Ectodermal cell (in vitro differentiated cells): ENCODE data around the gene CEMIP. TPM values are rescaled to one million over a fixed set of nuclear protein-coding genes. Genes with fewer than 3 reads are reported as not detected.

Source experiments
- H3K27ac ChIP-seq: 2 replicates; pipeline ENCODE4 v1.7.0; 2013; ENCODE audit warnings: mild to moderate bottlenecking, low read depth, low read length; ENCODE audit not compliant: insufficient read depth, poor library complexity, severe bottlenecking
- H3K27me3 ChIP-seq: 2 replicates; pipeline ENCODE4 v1.7.0; 2013; ENCODE audit warnings: mild to moderate bottlenecking, low read length; ENCODE audit not compliant: insufficient read depth, control insufficient read depth, poor library complexity, severe bottlenecking
- H3K36me3 ChIP-seq: one replicate; pipeline ENCODE4 v1.7.0; 2013; ENCODE audit warnings: low read length; ENCODE audit not compliant: control insufficient read depth, insufficient read depth
- H3K4me1 ChIP-seq: one replicate; pipeline ENCODE4 v1.7.0; 2013; ENCODE audit warnings: low read length; ENCODE audit not compliant: control insufficient read depth, insufficient read depth
- H3K4me3 ChIP-seq: 2 replicates; pipeline ENCODE4 v1.7.0; 2013; ENCODE audit warnings: low read depth, low read length, control low read depth; ENCODE audit not compliant: insufficient read depth
- H3K9me3 ChIP-seq: 2 replicates; pipeline ENCODE4 v1.7.0; 2013; ENCODE audit warnings: mild to moderate bottlenecking, low read length, moderate library complexity; ENCODE audit not compliant: control insufficient read depth
- WGBS, 2 experiments: methylation state at CpG; one replicate each; pipeline ENCODE4 v1.1.7; 2013; ENCODE audit warnings: missing lambda C conversion rate in 2 of 2; 5-methylcytosine and 5-hydroxymethylcytosine counted together
- polyA plus RNA-seq, 4 experiments: library from polyadenylated mRNA; stranded (reverse); fragments of 50-300 nt; gene quantifications; one replicate each; pipeline ENCODE4 v1.2.3, GENCODE V29; 2013

CEMIP gene
- polyA plus RNA-seq (2013, experiment 1 of 4), result not detected
- not detected for polyA plus RNA-seq (2013, experiment 2 of 4)
- polyA plus RNA-seq (2013, experiment 3 of 4), result 0.43 TPM
- polyA plus RNA-seq (2013, experiment 4 of 4), result 0.53 TPM

DNA sequence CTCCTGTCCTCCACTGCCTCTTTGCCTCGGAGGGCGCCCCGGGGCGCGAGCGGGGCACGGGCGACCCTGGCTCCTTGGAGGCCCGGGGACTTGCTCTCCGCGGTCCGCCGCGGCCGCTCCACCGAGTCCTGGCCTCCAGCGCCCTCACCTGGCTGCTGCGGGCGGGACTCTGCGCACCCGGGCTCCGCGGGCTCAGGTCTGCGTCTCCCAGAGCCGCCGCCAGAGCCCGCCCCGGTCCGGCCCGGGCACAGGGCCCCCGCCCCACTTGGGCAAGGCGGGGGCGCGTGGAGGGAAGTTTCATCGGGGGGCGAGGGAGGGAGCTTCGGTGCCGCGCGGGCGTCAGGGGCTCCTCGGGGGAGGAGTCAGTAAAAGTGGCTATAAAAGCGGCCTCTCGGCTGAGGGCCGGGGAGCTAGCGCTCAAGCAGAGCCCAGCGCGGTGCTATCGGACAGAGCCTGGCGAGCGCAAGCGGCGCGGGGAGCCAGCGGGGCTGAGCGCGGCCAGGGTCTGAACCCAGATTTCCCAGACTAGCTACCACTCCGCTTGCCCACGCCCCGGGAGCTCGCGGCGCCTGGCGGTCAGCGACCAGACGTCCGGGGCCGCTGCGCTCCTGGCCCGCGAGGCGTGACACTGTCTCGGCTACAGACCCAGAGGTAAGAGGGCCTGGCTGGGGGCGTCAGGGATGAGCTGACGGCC, at the start of gene CEMIP:
Gene CEMIP (plus strand): TSS at position 407 of the 694 bp plus-strand sequence. CDS start 94,510 bp downstream, outside the sequence.
- Histone ChIP-seq H3K9me3 (no peaks in the 10 kb centered on the region), H3K27me3 (peaks cover 54% of the 10 kb centered on the region), H3K4me3 (peak within 1 kb of the TSS; percentile 19), H3K4me1 (peaks cover 16% of the 10 kb centered on the region), H3K36me3 (no peaks in the 10 kb centered on the region), H3K27ac (no peak within 1 kb of the TSS)
- 1% methylated on average over 75 of the region's 75 CpGs for WGBS, 2 experiments

- Histone ChIP-seq H3K4me1 (peaks cover 4% of the 10 kb centered on the region), H3K27me3 (no peaks in the 10 kb centered on the region), H3K27ac (no peak overlapping the region), H3K36me3 (no peaks in the 10 kb centered on the region), H3K9me3 (no peaks in the 10 kb centered on the region), H3K4me3 (no peak overlapping the region)
- 93% methylated on average over 7 of the region's 7 CpGs for WGBS, 2 experiments
Measured at GRCh38 chr15:80730387-80730786, 48.8 kb upstream of the CEMIP start.

- WGBS, 2 experiments, result 95% methylated on average over 6 of the region's 6 CpGs
- H3K4me1 ChIP-seq, result peaks cover 4% of the 10 kb centered on the region
- no peaks in the 10 kb centered on the region for H3K36me3 ChIP-seq
- no peak overlapping the region for H3K4me3 ChIP-seq
- H3K9me3 ChIP-seq, result no peaks in the 10 kb centered on the region
- H3K27me3 ChIP-seq, result no peaks in the 10 kb centered on the region
- no peak overlapping the region for H3K27ac ChIP-seq
Measured at GRCh38 chr15:80730926-80731325, 48.2 kb upstream of the CEMIP start.

DNA sequence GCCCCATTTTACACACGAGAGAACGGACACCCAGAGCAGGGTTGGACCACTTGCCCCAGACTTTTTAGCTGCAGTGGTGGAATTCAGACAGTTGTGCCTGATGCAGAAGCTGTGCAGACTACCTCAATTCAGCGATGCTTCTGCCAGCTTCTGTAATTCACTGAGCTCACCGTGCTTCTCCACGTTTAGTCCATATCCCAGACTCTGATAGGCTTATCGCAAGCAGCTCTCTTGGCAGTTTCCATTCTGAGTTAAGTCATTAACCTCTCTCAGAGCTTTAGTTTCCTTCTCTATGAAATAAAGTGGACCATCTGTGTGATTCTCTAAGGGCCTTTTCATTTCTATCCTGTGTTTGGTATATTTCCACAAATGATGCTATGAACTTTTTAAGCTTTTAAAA, 47.0 kb upstream of the CEMIP start:
- H3K9me3 ChIP-seq, result no peaks in the 10 kb centered on the region
- H3K4me1 ChIP-seq, result peaks cover 4% of the 10 kb centered on the region
- peak overlapping the region; percentile 19 for H3K27ac ChIP-seq
- no peaks in the 10 kb centered on the region for H3K36me3 ChIP-seq
- WGBS, 2 experiments, result 88 to 90% methylated on average over 6 of the region's 6 CpGs
- H3K4me3 ChIP-seq, result no peak overlapping the region
- H3K27me3 ChIP-seq, result no peaks in the 10 kb centered on the region

DNA sequence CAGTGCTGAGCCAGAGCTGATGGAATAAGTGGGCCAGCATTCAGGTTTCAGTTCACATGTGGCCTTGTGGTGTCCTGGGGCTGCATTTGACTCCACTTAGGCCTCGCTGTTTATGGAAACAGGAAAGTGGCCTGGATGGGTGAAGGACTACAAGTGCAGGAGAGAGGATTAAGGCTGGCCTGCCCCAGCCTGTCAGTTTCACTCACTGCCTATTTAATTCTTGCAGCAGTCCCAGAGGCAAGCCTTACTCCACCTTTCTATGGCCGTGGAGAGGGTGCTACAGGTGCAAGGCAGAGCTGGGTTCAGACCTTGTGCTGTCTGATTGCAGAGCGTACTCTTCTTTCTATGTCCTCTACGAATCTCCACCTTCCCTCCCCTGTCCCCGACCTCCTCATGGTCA, 46.4 kb upstream of the CEMIP start:
- H3K36me3 ChIP-seq, result no peaks in the 10 kb centered on the region
- H3K4me3 ChIP-seq, result no peak overlapping the region
- peaks cover under 1% of the 10 kb centered on the region for H3K4me1 ChIP-seq
- 93 to 95% methylated on average over 5 of the region's 5 CpGs for WGBS, 2 experiments
- H3K27me3 ChIP-seq, result no peaks in the 10 kb centered on the region
- H3K27ac ChIP-seq, result no peak overlapping the region
- H3K9me3 ChIP-seq, result no peaks in the 10 kb centered on the region

DNA sequence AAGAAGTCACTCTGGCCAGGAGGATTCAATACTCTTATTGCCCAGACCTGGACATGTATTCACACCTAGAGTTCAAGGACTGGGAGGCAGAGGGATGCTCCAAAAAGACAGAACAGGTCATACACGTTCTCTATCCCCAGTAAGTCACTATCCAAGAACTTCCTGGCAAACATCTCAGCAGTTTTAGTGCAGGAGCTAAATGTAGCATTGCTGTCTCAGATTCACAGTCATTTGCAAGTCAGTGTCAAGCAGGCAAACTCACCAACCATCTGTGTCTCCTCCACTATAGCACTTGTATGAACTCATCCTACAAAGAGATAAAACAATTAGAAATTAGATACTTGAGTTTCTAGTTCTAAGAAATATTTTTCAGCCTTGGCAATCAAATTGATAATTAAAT, 45.7 kb upstream of the CEMIP start:
- Histone ChIP-seq H3K27me3 (no peaks in the 10 kb centered on the region), H3K36me3 (no peaks in the 10 kb centered on the region), H3K9me3 (no peaks in the 10 kb centered on the region), H3K27ac (no peak overlapping the region), H3K4me3 (no peak overlapping the region), H3K4me1 (no peaks in the 10 kb centered on the region)
- WGBS, 2 experiments, result 60 to 88% methylated on average over 1 of the region's 1 CpG

- Histone ChIP-seq H3K27me3 (no peaks in the 10 kb centered on the region), H3K4me3 (no peak overlapping the region), H3K9me3 (no peaks in the 10 kb centered on the region), H3K4me1 (no peaks in the 10 kb centered on the region), H3K36me3 (no peaks in the 10 kb centered on the region), H3K27ac (no peak overlapping the region)
- WGBS, 2 experiments, result 88% methylated on average over 8 of the region's 8 CpGs
Measured at GRCh38 chr15:80735344-80735743, 43.8 kb upstream of the CEMIP start.

- H3K4me1 ChIP-seq, result no peaks in the 10 kb centered on the region
- no peak overlapping the region for H3K4me3 ChIP-seq
- H3K27me3 ChIP-seq, result no peaks in the 10 kb centered on the region
- H3K27ac ChIP-seq, result no peak overlapping the region
- no peaks in the 10 kb centered on the region for H3K9me3 ChIP-seq
- H3K36me3 ChIP-seq, result no peaks in the 10 kb centered on the region
- WGBS, 2 experiments, result 94 to 97% methylated on average over 3 to 4 of the region's 4 CpGs
Measured at GRCh38 chr15:80736560-80736959, 42.6 kb upstream of the CEMIP start.

DNA sequence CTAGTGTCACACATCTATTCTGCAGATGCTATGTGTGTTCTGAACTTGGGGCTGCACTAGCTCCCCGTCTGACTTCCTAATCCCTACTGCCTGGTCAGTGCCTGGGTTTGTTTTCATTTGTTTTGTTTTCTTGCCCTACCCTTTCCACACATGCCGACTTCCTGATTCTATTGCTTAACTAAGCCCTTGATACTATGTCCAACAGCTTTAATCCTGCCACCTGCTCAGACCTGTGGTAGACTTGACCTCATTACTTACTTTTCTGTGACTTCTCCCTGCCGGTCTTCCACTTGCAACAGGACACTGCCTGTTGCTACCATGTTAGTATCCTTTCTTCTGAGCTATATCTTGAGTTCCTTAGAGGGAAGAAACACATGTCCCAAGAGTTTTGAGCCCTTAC, 39.3 kb upstream of the CEMIP start:
- Histone ChIP-seq H3K36me3 (no peaks in the 10 kb centered on the region), H3K27me3 (no peaks in the 10 kb centered on the region), H3K9me3 (no peaks in the 10 kb centered on the region), H3K4me3 (no peak overlapping the region), H3K27ac (no peak overlapping the region), H3K4me1 (peaks cover 9% of the 10 kb centered on the region)
- WGBS, 2 experiments, result 91 to 97% methylated on average over 3 of the region's 3 CpGs

- Histone ChIP-seq H3K36me3 (no peaks in the 10 kb centered on the region), H3K9me3 (no peaks in the 10 kb centered on the region), H3K27me3 (no peaks in the 10 kb centered on the region), H3K4me3 (no peak overlapping the region), H3K27ac (no peak overlapping the region), H3K4me1 (peaks cover 9% of the 10 kb centered on the region)
- WGBS, 2 experiments, result 96 to 97% methylated on average over 3 to 4 of the region's 4 CpGs
Measured at GRCh38 chr15:80742081-80742480, 37.1 kb upstream of the CEMIP start.
